ENCODE data around the gene ARHGAP24. TPM values are rescaled to one million over a fixed set of nuclear protein-coding genes. Genes with fewer than 3 reads are reported as not detected.

Gene ARHGAP24
- total and polyA plus RNA-seq, 2 of the 13 experiments (the other 11 are each of a cell fraction or from before 2014, with no cell fraction given): 0.07 to 0.55 TPM

GRCh38 chr4:85556283-85556682, 81.3 kb downstream of the ARHGAP24 start:
- Histone ChIP-seq H3K4me1 (ENCODE audit: insufficient read depth, low read length) (no peaks in the 10 kb centered on the region), H2AFZ (ENCODE audit: low read length) (no peak overlapping the region), H3K9me3 (ENCODE audit: low read length) (peaks cover 8% of the 10 kb centered on the region), H3K4me3 (replicated peaks in 1 of 3; ENCODE audit: insufficient read depth in 1 of 3, low read depth in 2 of 3, low read length in 3 of 3) (no peak overlapping the region), H3K79me2 (ENCODE audit: insufficient read depth, low read length) (no peaks in the 10 kb centered on the region), H3K27me3 (ENCODE audit: control insufficient read depth in 1 of 2, insufficient read depth in 2 of 2, low read length in 2 of 2) (no peaks in the 10 kb centered on the region), H3K4me2 (ENCODE audit: low read depth, low read length) (no peak overlapping the region), H3K27ac (ENCODE audit: extremely low read length, insufficient read depth, low read length) (no peak overlapping the region), H4K20me1 (ENCODE audit: insufficient read depth, low read length) (no peaks in the 10 kb centered on the region), H3K9ac (ENCODE audit: insufficient read depth, low read depth, low read length) (no peak overlapping the region), H3K36me3 (replicated peaks in 1 of 2; ENCODE audit: control insufficient read depth in 1 of 2, insufficient read depth in 2 of 2, low read length in 2 of 2) (no peaks in the 10 kb centered on the region)
- FAIRE-seq (no peak), DNase-seq (ENCODE audit: low spot score) (no peak), ATAC-seq (no peak)
- 50% methylated on average over 2 of the region's 4 CpGs for WGBS (ENCODE audit: low lambda C conversion rate)
- ChIA-PET CTCF (ENCODE audit: low intra/inter-chr PET ratio, low total read pairs) (no interaction called here), POLR2A (no interaction called here)
- BruUV-seq (replicated peaks): no TSS peak
- in situ Hi-C loops (cut with HindIII; ENCODE audit: extremely low pct_ligation_motif_present, low pct_unique_long_range_greater_than_20kb) (no loop called here), intact Hi-C loops (cut with micrococcal nuclease; ENCODE audit: unreplicated experiment) (no loop called here)
- TF ChIP-seq ATF3 (CRISPR knock-in tag; IDR thresholded peaks at IDR 0.05): no peak
- no peak for TF ChIP-seq ZFP62 (CRISPR knock-in tag; IDR thresholded peaks at IDR 0.05)
- TF ChIP-seq ATF5 (CRISPR knock-in tag; IDR thresholded peaks at IDR 0.05; ENCODE audit: low read depth): no peak
- TF ChIP-seq ZNF850 (CRISPR knock-in tag; conservative IDR thresholded peaks at IDR 0.05): no peak
- no peak for TF ChIP-seq ZNF256 (CRISPR knock-in tag; conservative IDR thresholded peaks at IDR 0.05)
- TF ChIP-seq PPARG (CRISPR knock-in tag; conservative IDR thresholded peaks at IDR 0.05): no peak
- TF ChIP-seq ZNF569 (CRISPR knock-in tag; IDR thresholded peaks at IDR 0.05; ENCODE audit: borderline replicate concordance): no peak
- no peak for TF ChIP-seq ZNF570 (CRISPR knock-in tag; IDR thresholded peaks at IDR 0.05; ENCODE audit: borderline replicate concordance)
- no peak for TF ChIP-seq E2F2 (CRISPR knock-in tag; IDR thresholded peaks at IDR 0.05; ENCODE audit: borderline replicate concordance)
- TF ChIP-seq HES4 (CRISPR knock-in tag; IDR thresholded peaks at IDR 0.05; ENCODE audit: borderline replicate concordance): no peak
- no peak for TF ChIP-seq PRMT3 (CRISPR knock-in tag; IDR thresholded peaks at IDR 0.05; ENCODE audit: borderline replicate concordance, low read depth)
- no peak for TF ChIP-seq SMAD3 (CRISPR knock-in tag; IDR thresholded peaks at IDR 0.05)
- no peak for TF ChIP-seq ERF (CRISPR knock-in tag; IDR thresholded peaks at IDR 0.05)
- TF ChIP-seq ZNF567 (CRISPR knock-in tag; IDR thresholded peaks at IDR 0.05; ENCODE audit: borderline replicate concordance): no peak
- TF ChIP-seq SIX1 (CRISPR knock-in tag; IDR thresholded peaks at IDR 0.05; ENCODE audit: borderline replicate concordance): no peak
- TF ChIP-seq ARID3A (IDR thresholded peaks at IDR 0.05; ENCODE audit: low read depth, low read length): no peak
- no peak for TF ChIP-seq PHF20 (CRISPR knock-in tag; IDR thresholded peaks at IDR 0.05)
- no peak for TF ChIP-seq MBNL3 (CRISPR knock-in tag; conservative IDR thresholded peaks at IDR 0.05)

Measured in HepG2 (cell line).